Thyroid gland (tissue), 4 donors: ENCODE measurements around the gene NDUFB6.

ENCODE experiments used
- POLR2A ChIP-seq, 2 donors: fragments of 450-650 bp; IDR thresholded peaks; one replicate each; pipeline ENCODE4 v1.6.1; 2017; ENCODE audit warnings: antibody characterized with exemption in 2 of 2, mild to moderate bottlenecking in 2 of 2, moderate library complexity in 1 of 2
- TF ChIP-seq, protein P1 (sequence below), 6 experiments: fragments of 200-600 bp in 3 of 6; fragments of 450-650 bp in 3 of 6; sonication (generic) in 3 of 6; IDR thresholded peaks; one replicate each; pipeline ENCODE4 v1.5.1; 2016 to 2019; ENCODE audit warnings: antibody characterized with exemption in 6 of 6, mild to moderate bottlenecking in 2 of 6, inconsistent platforms in 1 of 6, moderate library complexity in 1 of 6

DNA sequence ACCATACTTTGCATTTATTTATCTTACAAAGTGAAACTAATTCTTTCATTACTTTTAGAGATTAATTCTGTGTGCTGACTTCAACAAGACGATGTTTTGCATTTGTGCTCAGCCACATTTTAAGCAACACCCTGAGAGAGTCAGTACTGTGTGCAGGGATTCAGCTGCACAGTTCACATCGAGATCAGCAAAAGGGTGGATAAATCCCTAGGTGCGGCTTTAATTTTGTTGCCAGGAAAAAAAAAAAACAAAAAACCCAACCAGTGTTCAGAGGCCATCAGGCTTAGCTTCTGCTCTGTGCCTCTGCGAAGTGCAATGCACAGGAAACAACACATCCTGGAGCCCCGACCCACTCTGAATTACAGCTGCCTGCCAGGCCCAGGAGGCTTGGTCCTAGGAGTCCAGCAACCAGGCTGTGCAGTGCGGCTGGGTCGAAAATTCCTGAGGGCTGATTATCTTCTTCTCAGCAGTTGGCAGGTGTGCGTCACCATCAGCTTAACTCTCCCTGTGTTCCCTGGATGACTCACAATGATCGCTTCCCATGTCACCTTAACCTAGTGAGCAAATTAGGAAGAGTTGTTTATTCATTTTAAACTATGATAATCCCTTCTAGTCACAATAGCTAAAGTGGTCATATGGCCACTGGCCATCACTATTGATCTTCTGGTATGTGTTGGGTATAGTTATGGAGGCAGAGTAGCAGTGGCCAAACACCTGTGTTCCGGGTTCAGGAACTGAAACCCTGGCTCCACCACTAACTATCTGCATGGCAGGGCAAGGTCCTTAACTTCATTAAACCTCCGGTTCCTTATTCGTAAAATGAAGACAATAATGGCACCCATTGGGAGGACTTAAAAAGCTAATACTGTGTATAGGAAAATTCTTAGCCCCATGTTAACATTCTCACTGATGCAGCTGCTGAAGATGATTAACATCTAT, 31.2 kb upstream of the NDUFB6 start:
- TF ChIP-seq, protein P1, sequence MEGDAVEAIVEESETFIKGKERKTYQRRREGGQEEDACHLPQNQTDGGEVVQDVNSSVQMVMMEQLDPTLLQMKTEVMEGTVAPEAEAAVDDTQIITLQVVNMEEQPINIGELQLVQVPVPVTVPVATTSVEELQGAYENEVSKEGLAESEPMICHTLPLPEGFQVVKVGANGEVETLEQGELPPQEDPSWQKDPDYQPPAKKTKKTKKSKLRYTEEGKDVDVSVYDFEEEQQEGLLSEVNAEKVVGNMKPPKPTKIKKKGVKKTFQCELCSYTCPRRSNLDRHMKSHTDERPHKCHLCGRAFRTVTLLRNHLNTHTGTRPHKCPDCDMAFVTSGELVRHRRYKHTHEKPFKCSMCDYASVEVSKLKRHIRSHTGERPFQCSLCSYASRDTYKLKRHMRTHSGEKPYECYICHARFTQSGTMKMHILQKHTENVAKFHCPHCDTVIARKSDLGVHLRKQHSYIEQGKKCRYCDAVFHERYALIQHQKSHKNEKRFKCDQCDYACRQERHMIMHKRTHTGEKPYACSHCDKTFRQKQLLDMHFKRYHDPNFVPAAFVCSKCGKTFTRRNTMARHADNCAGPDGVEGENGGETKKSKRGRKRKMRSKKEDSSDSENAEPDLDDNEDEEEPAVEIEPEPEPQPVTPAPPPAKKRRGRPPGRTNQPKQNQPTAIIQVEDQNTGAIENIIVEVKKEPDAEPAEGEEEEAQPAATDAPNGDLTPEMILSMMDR (IDR thresholded peaks at IDR 0.05): no peak
- no peak for TF ChIP-seq POLR2A (IDR thresholded peaks at IDR 0.05)
